HEK293T (cell line): ENCODE results near the gene TMTC3.

Experiments used
- CTCF ChIA-PET: fragments of 350-600 bp; formaldehyde crosslinking; extraction: SDS; loops from one replicate; lab custom pipeline; 2021; ENCODE audit warnings: antibody characterized with exemption, inconsistent platforms; lab: Yijun Ruan, JAX
- POLR2A ChIA-PET: fragments of 350-600 bp; formaldehyde crosslinking; extraction: SDS; loops from one replicate; lab custom pipeline; 2020; ENCODE audit warnings: antibody characterized with exemption, inconsistent platforms; lab: Yijun Ruan, JAX
- DNase-seq: peaks from one replicate; pipeline ENCODE4 v3.0.0; 2012; ENCODE audit warnings: mixed read lengths; ENCODE audit errors: extremely low spot score
- ARNT ChIP-seq: fragments of 450-650 bp; IDR thresholded peaks from 2 replicates; pipeline ENCODE4 v1.6.1; 2017; ENCODE audit warnings: mild to moderate bottlenecking
- BHLHE40 ChIP-seq: fragments of 450-650 bp; IDR thresholded peaks from 2 replicates; pipeline ENCODE4 v1.6.1; 2016; ENCODE audit warnings: mild to moderate bottlenecking, moderate library complexity, borderline replicate concordance
- CTBP1 ChIP-seq: fragments of 450-650 bp; IDR thresholded peaks from 2 replicates; pipeline ENCODE4 v1.6.1; 2016; ENCODE audit warnings: borderline replicate concordance
- ELF4 ChIP-seq: fragments of 450-650 bp; IDR thresholded peaks from 2 replicates; pipeline ENCODE4 v1.6.1; 2017; ENCODE audit warnings: antibody characterized with exemption
- FOXA1 ChIP-seq: fragments of 450-650 bp; IDR thresholded peaks from 2 replicates; pipeline ENCODE4 v1.6.1; 2016; ENCODE audit warnings: mild to moderate bottlenecking
- FOXK2 ChIP-seq: fragments of 450-650 bp; IDR thresholded peaks from 2 replicates; pipeline ENCODE4 v1.6.1; 2016; ENCODE audit warnings: mild to moderate bottlenecking
- FOXM1 ChIP-seq: fragments of 450-650 bp; IDR thresholded peaks from 2 replicates; pipeline ENCODE4 v1.6.1; 2017; ENCODE audit warnings: mild to moderate bottlenecking, borderline replicate concordance
- HDGF ChIP-seq: fragments of 450-650 bp; IDR thresholded peaks from 2 replicates; pipeline ENCODE4 v1.6.1; 2017; ENCODE audit warnings: antibody characterized with exemption, borderline replicate concordance
- L3MBTL2 ChIP-seq: fragments of 450-650 bp; conservative IDR thresholded peaks from 2 replicates; pipeline ENCODE4 v1.6.1; 2016; ENCODE audit warnings: mild to moderate bottlenecking
- LEF1 ChIP-seq: fragments of 450-650 bp; IDR thresholded peaks from 2 replicates; pipeline ENCODE4 v1.6.1; 2017; ENCODE audit warnings: mild to moderate bottlenecking, borderline replicate concordance
- NFRKB ChIP-seq: fragments of 450-650 bp; IDR thresholded peaks from 2 replicates; pipeline ENCODE4 v1.6.1; 2016; ENCODE audit warnings: mild to moderate bottlenecking, moderate library complexity
- PKNOX1 ChIP-seq: fragments of 450-650 bp; IDR thresholded peaks from 2 replicates; pipeline ENCODE4 v1.6.1; 2016
- SP1 ChIP-seq: fragments of 450-650 bp; IDR thresholded peaks from 2 replicates; pipeline ENCODE4 v1.6.1; 2017
- SUZ12 ChIP-seq: fragments of 450-650 bp; IDR thresholded peaks from 2 replicates; pipeline ENCODE4 v1.6.1; 2016; ENCODE audit warnings: mild to moderate bottlenecking
- TARDBP ChIP-seq: fragments of 450-650 bp; IDR thresholded peaks from 2 replicates; pipeline ENCODE4 v1.6.1; 2016
- ZNF384 ChIP-seq: fragments of 450-650 bp; IDR thresholded peaks from 2 replicates; pipeline ENCODE4 v1.6.1; 2016

Gene TMTC3

GRCh38 chr12:88141774-88142609, at the start of gene TMTC3, which contains the start of gene CEP290:
TMTC3 (plus strand) TSS chr12:88142307; CDS start chr12:88148316, 6,009 bp downstream.
CEP290 (minus strand) TSS chr12:88142088; CDS start chr12:88141307, 781 bp downstream.
- TF ChIP-seq L3MBTL2 (peak; percentile 78), ELF4 (peak; percentile 84), ZNF384 (no peak), SUZ12 (peak; percentile 86), TARDBP (no peak)
- POLR2A ChIA-PET, result interaction anchor here (0.9 to 1.7 kb wide), 7 partner anchors 11 to 438 kb away, joined by 3 to 5 read pairs (median 4); partner anchors contain the start of gene KITLG
- DNase-seq, result peak; percentile 84
- CTCF ChIA-PET, result no interaction called here

GRCh38 chr12:88092771-88093170, 49.3 kb upstream of the TMTC3 start:
- CTCF ChIA-PET, result no interaction called here
- DNase-seq, result no peak
- TF ChIP-seq LEF1 (no peak), BHLHE40 (no peak), L3MBTL2 (no peak), ZNF384 (no peak), SP1 (no peak), NFRKB (no peak), FOXA1 (no peak), FOXK2 (no peak), FOXM1 (no peak), HDGF (no peak), ELF4 (no peak)
- POLR2A ChIA-PET, result no interaction called here

- DNase-seq, result no peak
- POLR2A ChIA-PET, result no interaction called here
- TF ChIP-seq PKNOX1, result no peak
- no peak for TF ChIP-seq SUZ12
- no peak for TF ChIP-seq CTBP1
- TF ChIP-seq FOXK2, result no peak
- no peak for TF ChIP-seq ELF4
- no peak for TF ChIP-seq TARDBP
- no peak for TF ChIP-seq FOXA1
- no peak for TF ChIP-seq BHLHE40
- no peak for TF ChIP-seq ZNF384
- no peak for TF ChIP-seq L3MBTL2
- no peak for TF ChIP-seq LEF1
- no peak for TF ChIP-seq SP1
- no peak for TF ChIP-seq NFRKB
- no peak for TF ChIP-seq ARNT
- TF ChIP-seq HDGF, result no peak
- no peak for TF ChIP-seq FOXM1
- CTCF ChIA-PET, result no interaction called here
Measured at GRCh38 chr12:88093573-88093972, 48.5 kb upstream of the TMTC3 start.

GRCh38 chr12:88108021-88108420, 34.1 kb upstream of the TMTC3 start:
- POLR2A ChIA-PET, result no interaction called here
- TF ChIP-seq ELF4 (no peak), SP1 (no peak), PKNOX1 (no peak), L3MBTL2 (no peak), LEF1 (no peak), TARDBP (no peak), ZNF384 (no peak), CTBP1 (no peak), FOXA1 (no peak), ARNT (no peak), SUZ12 (no peak)

GRCh38 chr12:88111074-88111652, 30.9 kb upstream of the TMTC3 start:
- ChIA-PET CTCF (no interaction called here), POLR2A (no interaction called here)
- no peak for TF ChIP-seq LEF1
- no peak for TF ChIP-seq FOXA1
- no peak for TF ChIP-seq NFRKB
- no peak for TF ChIP-seq TARDBP
- peak; percentile 6 for DNase-seq

More at GRCh38 chr12:88108021-88108420, 34.1 kb upstream of the TMTC3 start:
- DNase-seq, result no peak
- CTCF ChIA-PET, result no interaction called here

- DNase-seq, result no peak
- TF ChIP-seq ELF4, result no peak
- CTCF ChIA-PET, result no interaction called here
- POLR2A ChIA-PET, result no interaction called here
Measured at GRCh38 chr12:88113871-88114270, 28.2 kb upstream of the TMTC3 start.

GRCh38 chr12:88122666-88123065, 19.4 kb upstream of the TMTC3 start:
- ChIA-PET CTCF (no interaction called here), POLR2A (interaction anchor here (1.0 kb wide), 1 partner anchor 19 kb away, joined by 4 read pairs; the partner anchor contains the start of genes CEP290 and TMTC3)
- DNase-seq, result no peak
- TF ChIP-seq ELF4, result no peak
- TF ChIP-seq CTBP1, result no peak
- no peak for TF ChIP-seq HDGF
- TF ChIP-seq FOXA1, result no peak
- TF ChIP-seq ZNF384, result no peak
- TF ChIP-seq PKNOX1, result no peak
- no peak for TF ChIP-seq NFRKB
- no peak for TF ChIP-seq FOXK2
- no peak for TF ChIP-seq ARNT
- TF ChIP-seq SP1, result no peak
- no peak for TF ChIP-seq BHLHE40
- TF ChIP-seq LEF1, result no peak
- no peak for TF ChIP-seq SUZ12
- no peak for TF ChIP-seq L3MBTL2
- TF ChIP-seq TARDBP, result no peak
- TF ChIP-seq FOXM1, result no peak
